Neural progenitor cell (in vitro differentiated cells): ENCODE measurements around the gene SLMAP.

Source experiments
- CTCF ChIP-seq: fragments of 200-600 bp; sonication (generic); IDR thresholded peaks from 2 replicates; pipeline ENCODE4 v1.5.1; 2017; ENCODE audit warnings: antibody characterized with exemption, mild to moderate bottlenecking
- EZH2 ChIP-seq: fragments of 200-600 bp; sonication (generic); IDR thresholded peaks from 2 replicates; pipeline ENCODE4 v1.6.1; 2017; ENCODE audit warnings: antibody characterized with exemption, mild to moderate bottlenecking, moderate library complexity

GRCh38 chr3:57960174-57960505 lies 204.0 kb downstream of the SLMAP start:
- TF ChIP-seq CTCF (no peak), EZH2 (no peak)
